Activated CD8-positive, alpha-beta memory T cell treated with anti-CD3 and anti-CD28 coated beads, Interleukin-2, amount 50 U/mL, for 1 hour (primary cell): ENCODE results near the gene CES4A.
"Not testable (repeated sequence)": the region's sequence is repeated elsewhere in the genome, so short reads cannot be mapped to it uniquely, and the experiment has no call there.

Experiments used
- DNase-seq: peaks from one replicate; pipeline ENCODE4 v3.0.0-alpha.2; 2020; ENCODE audit errors: extremely low read depth

Gene CES4A

DNA sequence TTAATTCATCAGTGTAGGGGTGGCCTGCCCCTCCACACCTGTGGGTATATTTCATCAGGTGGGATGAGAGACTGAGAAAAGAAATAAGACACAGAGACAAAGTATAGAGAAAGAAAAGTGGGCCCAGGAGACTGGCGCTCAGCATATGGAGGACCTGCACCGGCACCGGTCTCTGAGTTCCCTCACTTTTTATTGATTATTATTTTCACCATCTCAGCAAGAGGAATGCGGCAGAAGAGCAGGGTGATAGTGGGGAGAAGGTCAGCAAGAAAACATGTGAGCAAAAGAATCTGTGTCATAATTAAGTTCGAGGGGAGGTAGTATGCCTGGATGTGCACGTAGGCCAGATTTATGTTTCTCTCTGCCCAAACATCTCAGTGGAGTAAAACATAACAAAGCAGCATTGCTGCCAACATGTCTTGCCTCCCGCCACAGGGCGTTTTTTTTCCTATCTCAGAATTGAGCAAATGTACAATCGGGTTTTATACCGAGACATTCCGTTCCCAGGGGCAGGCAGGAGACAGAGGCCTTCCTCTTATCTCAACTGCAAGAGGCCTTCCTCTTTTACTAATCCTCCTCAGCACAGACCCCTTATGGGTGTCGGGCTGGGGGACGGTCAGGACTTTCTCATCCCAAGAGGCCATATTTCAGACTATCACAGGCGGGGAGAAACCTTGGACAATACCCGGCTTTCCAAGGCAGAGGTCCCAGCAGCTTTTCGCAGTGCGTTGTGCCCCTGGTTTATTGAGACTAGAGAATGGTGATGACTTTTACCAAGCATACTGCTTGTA, 32.8 kb upstream of the CES4A start:
- DNase-seq, result not testable (repeated sequence)

DNA sequence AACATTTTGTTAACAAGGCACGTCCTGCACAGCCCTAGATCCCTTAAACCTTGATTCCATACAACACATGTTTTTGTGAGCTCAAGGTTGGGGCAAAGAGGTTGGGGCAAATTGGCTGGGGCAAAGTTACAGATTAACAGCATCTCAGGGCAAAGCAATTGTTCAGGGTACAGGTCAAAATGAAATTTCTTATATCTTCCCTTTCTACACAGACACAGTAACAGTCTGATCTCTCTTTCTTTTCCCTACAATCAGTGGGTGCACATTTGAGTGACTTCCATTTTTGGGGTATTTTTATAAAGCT, 32.3 kb upstream of the CES4A start:
- not testable (repeated sequence) for DNase-seq

DNA sequence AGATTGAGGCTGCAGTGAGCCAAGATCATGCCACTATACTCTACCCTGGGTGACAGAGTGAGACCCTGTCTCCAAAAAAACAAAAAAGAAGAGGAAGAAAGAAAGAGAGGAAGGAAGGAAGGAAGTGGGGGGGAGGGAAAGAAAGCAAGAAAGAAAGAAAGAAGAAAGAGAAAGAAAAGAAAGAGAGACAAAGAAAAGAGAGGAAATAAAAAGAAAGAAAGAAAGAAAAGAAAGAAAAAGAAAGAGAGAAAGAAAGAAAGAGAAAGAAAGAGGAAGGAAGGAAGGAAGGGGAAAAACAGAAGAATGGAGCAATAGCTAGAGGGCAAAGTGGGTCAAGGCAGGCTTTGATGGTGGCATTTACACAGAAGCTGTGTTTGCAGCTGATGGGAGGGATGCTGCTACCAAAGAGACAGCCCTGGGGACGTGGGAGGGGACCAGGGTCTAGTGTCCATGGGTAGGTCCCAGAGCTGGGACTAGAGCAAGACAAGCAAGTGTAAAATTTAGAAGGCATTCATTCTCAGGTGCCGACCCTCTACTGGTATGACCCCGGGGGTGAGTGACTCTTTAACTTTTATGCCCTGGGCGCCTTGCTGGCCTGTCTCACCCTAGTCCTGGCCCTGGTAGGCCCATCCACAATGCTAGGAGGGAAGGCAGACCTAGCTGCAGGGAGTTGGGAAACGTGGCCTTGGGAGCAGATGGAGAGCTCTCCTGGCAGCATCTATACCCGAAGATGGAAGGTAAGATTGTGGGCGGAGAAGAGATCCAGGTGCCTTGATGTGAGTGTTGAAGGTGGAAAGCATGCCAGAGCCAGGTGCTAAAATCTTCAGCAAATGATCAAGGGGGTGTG, 29.3 kb upstream of the CES4A start:
- DNase-seq, result no peak

DNA sequence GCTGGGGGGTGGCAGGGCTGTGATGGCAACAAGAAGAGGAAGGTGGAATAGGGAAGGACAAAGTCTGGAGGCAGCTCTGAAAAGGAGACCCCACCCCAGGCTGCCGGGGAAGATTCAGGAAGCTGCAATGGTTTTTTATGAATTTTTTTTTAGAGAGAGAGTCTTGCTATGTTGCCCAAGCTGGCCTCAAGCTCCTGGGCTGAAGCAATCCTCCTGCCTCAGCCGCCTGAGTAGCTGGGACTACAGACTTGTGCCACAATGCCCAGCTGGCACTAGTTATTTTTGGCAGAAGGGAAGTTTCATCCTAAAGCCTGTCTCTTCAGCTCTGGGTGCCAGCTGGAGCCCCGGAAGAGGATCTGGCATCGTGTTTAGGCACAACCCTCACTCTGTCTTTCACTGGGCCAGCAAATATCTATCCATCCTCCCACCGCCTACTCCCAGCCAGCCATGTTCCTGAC, 28.7 kb upstream of the CES4A start:
- DNase-seq, result no peak

DNA sequence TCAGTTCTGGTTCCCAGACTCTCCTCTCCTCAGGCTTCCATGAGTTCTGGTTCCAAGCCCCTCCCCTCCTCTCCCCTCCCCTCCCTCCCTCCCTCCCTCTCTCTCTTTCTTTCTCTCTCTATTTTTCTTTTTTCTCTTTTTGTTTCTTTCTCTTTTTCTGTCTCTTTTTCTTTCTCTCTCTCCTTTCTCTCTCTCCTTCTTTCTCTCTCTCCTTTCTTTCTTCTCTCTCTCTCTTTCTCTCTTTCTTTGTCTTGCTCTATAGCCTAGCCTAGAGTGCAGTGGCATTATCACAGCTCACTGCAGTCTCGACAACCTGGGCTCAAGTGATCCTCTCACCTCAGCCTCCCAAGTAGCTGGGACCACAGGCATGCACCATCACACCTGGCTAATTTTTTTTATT, 28.1 kb upstream of the CES4A start:
- no peak for DNase-seq

DNA sequence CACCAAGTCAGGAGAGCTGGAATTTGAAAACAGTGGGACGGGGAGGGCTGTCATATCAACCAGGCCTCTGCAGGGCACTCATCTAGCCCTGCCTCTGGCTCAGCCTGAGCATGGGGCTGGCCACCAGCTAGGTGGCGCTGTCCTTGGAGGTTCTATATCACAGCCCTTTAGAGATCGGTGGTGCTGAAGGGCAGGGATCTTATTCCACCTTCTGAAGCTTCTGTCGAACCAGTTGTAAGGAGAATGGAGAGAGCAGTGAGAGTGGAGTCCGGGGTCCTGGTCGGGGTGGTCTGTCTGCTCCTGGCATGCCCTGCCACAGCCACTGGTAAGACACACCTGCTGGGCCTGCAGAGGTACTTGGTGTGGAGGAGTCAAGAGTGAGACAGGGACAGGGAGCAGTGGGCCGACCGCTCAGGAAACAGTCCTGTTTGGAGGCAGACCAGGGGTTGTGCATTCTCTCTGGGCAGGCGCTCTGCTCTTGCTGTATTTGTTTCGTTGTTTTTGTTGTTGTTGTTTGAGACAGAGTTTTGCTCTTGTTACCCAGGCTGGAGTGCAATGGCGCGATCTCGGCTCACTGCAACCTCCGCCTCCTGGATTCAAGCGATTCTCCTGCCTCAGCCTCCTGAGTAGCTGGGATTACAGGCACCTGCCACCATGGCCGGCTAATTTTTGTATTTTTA, 27.2 kb upstream of the CES4A start, which contains the start of gene CES3:
Gene CES3 (plus strand): TSS at position 202 of the 680 bp plus-strand sequence. CDS start 42 bp downstream, at position 244.
- DNase-seq, result no peak

DNA sequence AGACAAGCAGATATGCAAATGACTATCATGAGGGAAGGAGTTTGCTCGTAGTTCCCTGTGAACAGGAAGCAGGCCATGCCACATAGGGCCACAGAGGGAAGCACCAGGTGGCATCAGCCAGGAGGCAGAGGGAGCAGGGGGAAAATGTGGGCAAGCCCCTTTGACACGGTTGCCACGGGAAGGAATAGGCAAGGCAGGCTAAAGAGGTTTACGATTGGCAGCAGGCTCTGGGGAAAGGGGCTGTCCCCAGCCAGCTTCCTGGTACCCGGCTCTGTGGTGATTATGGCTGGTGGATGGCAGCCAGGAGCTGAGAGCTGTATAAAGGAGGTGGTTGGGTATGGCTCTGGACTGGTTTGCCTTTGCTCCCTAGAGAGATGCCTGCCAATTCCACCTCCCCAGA, 26.5 kb upstream of the CES4A start:
- no peak for DNase-seq

DNA sequence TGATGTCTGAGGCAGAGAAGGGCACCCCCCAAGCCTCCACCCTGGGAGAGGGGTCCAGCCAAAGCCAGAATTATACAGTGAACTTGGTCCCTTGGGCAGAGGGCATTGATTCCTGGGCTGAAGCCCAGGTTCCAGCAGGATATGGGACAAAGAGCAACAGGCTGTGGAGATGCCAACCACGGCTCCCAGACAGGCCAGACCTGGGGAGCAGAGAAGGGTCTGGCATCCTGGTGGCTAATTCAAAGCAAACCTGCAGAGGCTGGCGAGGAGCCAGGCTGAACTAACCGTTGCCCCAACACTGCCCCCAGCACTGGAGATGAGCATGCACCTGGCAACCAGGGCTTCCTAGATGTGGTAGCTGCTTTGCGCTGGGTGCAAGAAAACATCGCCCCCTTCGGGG, 24.3 kb upstream of the CES4A start:
- DNase-seq, result no peak

DNA sequence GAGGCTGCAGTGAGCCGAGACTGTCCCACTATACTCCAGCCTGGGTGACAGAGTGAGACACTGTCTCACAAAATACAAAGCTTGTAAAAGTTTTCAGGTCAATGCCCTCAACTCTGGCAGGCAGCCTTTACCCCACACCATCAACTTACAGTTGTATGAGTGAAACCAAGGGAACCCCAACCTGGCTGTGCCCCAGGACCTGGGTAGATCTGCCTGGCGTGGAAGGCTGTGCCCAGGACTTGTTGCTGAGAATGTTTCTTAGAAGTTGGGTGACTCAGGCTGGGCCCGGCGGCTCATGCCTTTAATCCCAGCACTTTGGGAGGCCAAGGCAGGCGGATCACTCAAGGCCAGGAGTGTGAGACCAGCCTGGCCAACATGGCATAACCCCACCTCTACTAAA, 19.5 kb upstream of the CES4A start:
- no peak for DNase-seq

DNA sequence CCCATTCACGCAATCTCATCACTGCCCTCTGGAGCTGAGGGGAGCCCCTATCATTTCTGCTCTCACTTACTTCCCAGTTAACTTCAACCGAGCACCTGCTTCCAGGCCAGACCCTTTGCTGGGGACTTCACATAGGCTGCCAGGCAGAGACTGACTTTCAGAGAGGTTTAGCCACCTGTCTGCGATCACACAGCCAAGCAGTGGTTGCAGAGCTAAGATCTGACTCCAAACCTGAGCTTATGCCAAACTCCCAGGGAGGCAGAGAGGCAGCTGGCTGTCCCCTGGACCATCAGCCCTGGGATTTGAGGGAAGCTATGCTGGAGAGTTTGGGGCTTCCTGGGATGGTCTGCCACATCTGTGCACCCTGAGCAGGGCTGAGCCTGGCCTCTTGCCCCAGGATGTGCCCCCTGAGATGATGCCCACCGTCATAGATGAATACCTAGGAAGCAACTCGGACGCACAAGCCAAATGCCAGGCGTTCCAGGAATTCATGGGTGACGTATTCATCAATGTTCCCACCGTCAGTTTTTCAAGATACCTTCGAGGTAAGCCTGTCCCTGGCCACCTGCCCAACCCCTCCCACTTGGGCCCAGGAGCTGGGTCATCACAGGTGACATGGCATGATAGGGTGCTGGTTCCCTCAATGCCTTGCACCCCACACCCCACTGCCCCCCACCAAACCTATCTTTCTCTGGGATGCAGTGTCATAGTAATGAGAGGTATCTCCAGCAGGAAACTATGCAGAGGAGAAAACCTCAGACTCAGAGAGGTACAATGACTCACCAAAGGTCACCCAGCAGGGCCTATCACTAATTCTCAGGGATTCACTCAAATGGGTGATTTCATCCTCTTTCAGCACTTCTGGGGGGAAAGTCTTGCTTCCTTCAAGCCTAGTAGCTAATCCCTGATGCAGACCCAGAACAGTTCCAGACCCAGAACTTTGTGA, 17.3 kb upstream of the CES4A start:
- DNase-seq, result no peak

DNA sequence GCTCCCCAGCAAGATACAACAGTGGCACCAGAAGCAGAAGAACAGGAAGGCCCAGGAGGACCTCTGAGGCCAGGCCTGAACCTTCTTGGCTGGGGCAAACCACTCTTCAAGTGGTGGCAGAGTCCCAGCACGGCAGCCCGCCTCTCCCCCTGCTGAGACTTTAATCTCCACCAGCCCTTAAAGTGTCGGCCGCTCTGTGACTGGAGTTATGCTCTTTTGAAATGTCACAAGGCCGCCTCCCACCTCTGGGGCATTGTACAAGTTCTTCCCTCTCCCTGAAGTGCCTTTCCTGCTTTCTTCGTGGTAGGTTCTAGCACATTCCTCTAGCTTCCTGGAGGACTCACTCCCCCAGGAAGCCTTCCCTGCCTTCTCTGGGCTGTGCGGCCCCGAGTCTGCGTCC, 15.4 kb upstream of the CES4A start:
- no peak for DNase-seq

DNA sequence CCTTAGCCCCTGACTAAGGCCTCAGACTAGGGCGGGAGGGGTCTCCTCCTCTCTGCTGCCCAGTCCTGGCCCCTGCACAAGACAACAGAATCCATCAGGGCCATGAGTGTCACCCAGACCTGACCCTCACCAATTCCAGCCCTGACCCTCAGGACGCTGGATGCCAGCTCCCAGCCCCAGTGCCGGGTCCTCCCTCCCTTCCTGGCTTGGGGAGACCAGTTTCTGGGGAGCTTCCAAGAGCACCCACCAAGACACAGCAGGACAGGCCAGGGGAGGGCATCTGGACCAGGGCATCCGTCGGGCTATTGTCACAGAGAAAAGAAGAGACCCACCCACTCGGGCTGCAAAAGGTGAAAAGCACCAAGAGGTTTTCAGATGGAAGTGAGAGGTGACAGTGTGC, 14.7 kb upstream of the CES4A start:
- DNase-seq, result no peak

DNA sequence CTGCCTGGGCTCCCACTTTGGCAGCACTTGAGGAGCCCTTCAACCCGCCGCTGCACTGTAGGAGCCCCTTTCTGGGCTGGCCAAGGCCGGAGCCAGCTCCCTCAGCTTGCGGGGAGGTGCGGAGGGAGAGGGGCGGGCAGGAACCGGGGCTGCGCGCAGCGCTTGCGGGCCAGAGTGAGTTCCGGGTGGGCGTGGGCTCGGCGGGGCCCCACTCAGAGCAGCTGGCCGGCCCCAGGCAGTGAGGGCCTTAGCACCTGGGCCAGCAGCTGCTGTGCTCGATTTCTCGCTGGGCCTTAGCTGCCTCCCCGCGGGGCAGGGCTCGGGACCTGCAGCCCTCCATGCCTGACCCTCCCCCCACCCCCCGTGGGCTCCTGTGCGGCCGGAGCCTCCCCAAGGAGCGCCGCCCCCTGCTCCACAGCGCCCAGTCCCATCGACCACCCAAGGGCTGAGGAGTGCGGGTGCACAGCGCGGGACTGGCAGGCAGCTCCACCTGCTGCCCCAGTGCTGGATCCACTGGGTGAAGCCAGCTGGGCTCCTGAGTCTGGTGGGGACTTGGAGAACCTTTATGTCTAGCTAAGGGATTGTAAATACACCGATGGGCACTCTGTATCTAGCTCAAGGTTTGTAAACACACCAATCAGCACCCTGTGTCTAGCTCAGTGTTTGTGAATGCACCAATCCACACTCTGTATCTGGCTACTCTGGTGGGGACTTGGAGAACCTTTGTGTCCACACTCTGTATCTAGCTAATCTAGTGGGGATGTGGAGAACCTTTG, 14.0 kb upstream of the CES4A start:
- DNase-seq, result not testable (repeated sequence)

DNA sequence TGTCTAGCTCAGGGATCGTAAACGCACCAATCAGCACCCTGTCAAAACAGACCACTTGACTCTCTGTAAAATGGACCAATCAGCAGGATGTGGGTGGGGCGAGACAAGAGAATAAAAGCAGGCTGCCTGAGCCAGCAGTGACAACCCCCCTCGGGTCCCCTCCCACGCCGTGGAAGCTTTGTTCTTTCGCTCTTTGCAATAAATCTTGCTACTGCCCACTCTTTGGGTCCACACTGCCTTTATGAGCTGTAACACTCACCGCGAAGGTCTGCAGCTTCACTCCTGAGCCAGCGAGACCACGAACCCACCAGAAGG, 13.5 kb upstream of the CES4A start:
- DNase-seq, result not testable (repeated sequence)

DNA sequence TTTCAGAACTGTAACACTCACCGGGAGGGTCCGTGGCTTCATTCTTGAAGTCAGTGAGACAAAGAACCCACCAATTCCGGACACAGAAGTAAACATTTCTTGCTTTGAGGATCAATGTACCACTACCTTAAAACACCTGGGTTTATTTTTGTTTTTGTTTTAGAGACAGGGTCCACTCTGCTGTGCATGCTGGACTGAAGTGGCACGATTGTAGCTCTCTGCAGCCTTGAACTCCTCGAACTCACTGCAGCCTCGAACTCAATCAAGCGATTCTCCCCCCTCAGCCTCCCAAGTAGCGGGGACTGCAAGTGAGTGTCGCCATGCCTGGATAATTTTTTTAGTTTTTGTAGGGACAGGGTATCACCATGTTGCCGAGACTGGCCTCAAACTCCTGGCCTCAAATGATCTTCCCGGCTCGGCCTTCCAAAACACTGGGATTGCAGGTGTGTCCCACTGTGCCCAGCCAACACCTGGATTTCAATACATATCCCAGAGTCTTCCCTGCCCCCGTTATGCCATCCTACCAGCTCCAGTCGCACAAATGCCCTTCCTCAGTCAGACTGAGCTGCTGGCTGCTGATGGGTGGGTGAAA, 13.0 kb upstream of the CES4A start:
- DNase-seq, result no peak

DNA sequence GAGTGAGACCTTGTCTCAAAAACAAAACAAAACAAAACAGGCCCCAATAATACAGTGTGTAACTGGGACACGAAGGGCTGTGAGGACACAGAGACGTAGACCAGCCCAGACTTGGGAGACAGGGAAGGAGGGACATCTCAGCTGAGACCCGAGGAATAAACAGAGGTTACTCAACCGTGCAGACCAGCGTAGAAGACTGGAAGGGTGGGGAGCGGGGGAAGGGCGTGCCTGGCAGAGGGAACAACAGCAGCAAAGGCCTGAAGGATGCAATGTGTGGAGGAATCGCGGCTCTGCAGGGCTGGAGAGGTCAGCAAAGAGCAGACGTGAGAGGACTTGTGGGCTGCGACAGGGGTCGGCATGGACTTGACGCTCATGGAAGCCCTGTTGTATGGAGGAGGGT, 11.6 kb upstream of the CES4A start:
- no peak for DNase-seq

DNA sequence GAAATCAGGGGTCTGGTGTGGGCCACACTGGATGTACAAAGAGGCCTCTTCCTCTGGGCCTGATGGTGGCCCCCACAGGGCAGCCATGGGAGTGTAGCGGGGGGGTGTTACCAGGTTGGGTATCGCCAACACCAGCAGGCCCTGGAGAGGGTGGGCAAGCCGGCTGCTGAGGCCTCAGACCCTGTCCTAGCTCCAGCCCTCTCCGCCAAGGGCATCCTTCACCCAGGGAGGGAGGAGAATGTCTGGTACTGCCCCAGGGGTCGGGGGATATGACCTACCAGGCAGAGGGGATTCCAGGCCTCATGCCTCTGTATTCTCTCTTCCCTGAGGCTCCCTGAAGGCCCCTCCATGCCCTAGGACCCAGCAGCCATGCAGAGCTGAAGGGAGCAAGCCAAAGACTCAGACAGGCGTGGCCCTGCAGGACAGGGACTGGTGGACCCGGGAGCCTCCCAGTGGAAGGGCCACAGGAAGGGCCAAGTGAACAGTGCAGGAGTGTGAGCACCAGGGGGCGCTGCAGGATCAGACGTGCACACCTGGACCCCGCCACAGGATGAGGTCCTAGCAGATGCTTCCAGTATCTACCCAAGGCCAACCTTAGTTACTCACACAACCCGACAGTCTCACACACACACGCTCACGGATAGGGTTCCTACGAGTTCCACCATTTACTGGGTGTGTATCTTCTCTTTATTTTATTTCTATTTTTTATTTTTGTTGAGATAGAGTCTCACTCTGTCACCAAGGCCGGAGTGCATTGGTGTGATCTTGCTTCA, 10.9 kb upstream of the CES4A start:
- peak; percentile 74 for DNase-seq

DNA sequence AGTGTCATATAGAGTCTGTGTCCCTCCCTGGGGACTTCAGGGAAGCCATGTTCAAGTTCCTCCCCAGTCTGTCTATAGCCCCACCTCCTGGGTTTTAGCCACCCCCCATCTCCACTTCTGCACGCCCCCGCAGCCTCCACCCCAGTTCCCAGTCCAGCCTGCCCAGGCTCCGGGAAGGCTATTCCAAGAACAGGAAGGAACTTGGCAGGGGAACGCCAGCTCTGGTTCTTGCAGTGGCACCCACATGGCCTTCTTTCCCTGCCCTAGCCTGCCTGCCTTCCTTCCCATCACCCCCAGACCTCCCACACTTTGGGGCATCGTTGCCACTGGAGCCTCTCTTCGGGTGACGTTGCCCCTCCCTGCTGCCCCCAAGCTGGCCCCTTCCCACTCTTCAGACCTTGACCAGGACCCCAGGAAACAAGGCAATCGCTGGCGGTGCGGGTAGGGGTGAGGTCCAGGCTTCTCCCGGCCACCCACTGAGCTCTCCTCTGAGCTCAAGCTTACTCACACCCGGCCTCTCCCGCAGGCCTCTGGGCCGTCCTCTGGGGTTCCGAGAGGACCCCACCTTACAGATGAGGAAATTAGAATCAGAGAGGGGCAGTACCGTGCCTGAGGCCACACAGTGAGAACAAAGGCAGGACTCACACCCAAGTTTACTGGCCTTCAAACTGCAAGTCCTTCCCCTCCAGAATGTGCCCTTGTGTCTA, 9.2 kb upstream of the CES4A start:
- DNase-seq, result no peak

DNA sequence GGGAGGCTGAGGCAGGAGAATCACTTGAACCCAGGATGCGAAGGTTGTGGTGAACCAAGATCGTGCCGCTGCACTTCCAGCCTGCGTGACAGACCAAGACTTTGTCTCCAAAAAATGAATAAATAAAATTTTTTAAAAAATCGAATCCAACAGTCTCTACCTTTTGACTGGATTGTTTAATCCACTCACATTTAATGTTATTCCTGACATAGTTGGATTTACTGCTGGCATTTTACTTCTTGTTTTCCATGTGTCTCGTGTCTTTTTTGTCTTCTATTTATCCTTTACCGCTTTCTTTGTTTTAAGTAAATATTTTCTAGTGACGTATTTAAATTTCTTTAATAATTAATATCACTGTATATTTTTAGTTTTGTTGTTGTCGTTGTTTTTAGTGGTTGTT, 5.4 kb upstream of the CES4A start:
- no peak for DNase-seq
